Measurements from ENCODE around the gene RGPD8. TPM values are rescaled to one million over a fixed set of nuclear protein-coding genes. Genes with fewer than 3 reads are reported as not detected.

Gene RGPD8
- total RNA-seq, 1 experiment from 2014 or later = 8.1 TPM

DNA sequence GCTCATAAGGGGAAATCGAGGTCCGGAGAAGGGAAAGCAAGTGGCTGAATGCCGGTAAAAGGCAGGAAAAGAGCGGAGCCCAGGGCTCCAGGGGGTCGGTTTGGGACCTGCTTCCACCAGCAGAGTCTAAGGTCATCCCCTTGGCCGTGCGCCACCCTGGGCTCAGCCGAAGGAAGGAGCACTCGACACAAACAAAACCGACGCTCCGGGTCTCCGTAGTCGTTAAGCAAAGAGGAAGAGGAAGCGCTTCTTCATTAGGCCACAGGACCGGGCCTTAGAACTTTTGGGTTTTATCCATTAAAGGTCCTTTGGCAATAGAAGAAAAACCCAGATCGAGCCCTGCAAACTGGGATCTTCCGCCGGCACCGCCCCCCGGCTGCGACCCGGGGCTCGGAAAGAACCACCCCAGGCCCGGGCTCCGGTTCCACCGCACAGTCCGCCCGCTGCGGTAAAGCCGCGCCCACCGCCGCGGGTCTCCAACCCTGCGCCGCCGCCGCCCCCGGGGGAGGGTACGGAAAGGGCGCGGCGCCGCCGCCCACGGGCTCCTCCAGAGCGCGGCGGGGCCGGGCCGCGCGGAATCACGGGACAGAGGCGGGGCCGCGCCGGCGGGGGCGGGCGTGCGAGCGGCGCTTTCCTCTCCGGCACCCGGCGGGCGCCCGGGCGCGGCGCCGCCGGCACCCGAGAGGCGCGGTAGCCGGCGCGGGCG, 48.2 kb upstream of the RGPD8 start, which contains the start of gene TTL:
Gene TTL (plus strand): TSS at position 629 of the 706 bp plus-strand sequence. CDS start 189 bp downstream, outside the sequence.
- Histone ChIP-seq H3K23me2 (ENCODE audit: insufficient read length, low read depth, low read length, poor library complexity, severe bottlenecking) (peaks cover 24% of the 10 kb centered on the region), H3K18ac (ENCODE audit: insufficient read length, low read depth, low read length) (peak within 1 kb of the TSS; percentile 57), H4K20me1 (ENCODE audit: control insufficient read depth, insufficient read depth, insufficient read length) (no peaks in the 10 kb centered on the region), H2BK15ac (ENCODE audit: low read depth, low read length) (no peak within 1 kb of the TSS), H3K56ac (ENCODE audit: insufficient read length, low read depth, low read length) (no peak within 1 kb of the TSS), H3K4me1 (ENCODE audit: insufficient read depth, low read length) (no peaks in the 10 kb centered on the region; the same call in 1 of the 2 replicates), H2AFZ (ENCODE audit: low read length) (peak within 1 kb of the TSS; percentile 60), H3T11ph (ENCODE audit: low read length) (no peak within 1 kb of the TSS), H3K14ac (ENCODE audit: insufficient read depth, low read length) (peak within 1 kb of the TSS; percentile 56), H3K79me2 (ENCODE audit: insufficient read depth, low read length) (peaks cover 6% of the 10 kb centered on the region; the same call in 1 of the 2 replicates), H3K79me1 (ENCODE audit: insufficient read depth, low read depth, low read length, poor library complexity, severe bottlenecking) (no peaks in the 10 kb centered on the region), H4K91ac (ENCODE audit: insufficient read length, low read depth, low read length) (no peak within 1 kb of the TSS), H3K9ac (ENCODE audit: extremely low read depth, insufficient read length, low read length) (peak within 1 kb of the TSS; percentile 84), H3K4ac (ENCODE audit: low read depth, low read length) (no peak within 1 kb of the TSS; the same call in 1 of the 2 replicates), H2BK120ac (ENCODE audit: low read depth, low read length, poor library complexity, severe bottlenecking) (no peak within 1 kb of the TSS), H3K27me3 (ENCODE audit: insufficient read depth, low read length) (no peaks in the 10 kb centered on the region; the same call in 1 of the 2 replicates), H3K27ac (ENCODE audit: insufficient read length, low read depth, low read length) (no peak within 1 kb of the TSS), H3K9me3 (ENCODE audit: control insufficient read depth, low read depth, low read length) (no peaks in the 10 kb centered on the region), H2BK20ac (ENCODE audit: low read depth, low read length, poor library complexity, severe bottlenecking) (no peak within 1 kb of the TSS), H2BK12ac (ENCODE audit: insufficient read length, low read depth, low read length) (no peak within 1 kb of the TSS), H3K23ac (ENCODE audit: insufficient read length, low read depth, low read length) (no peak within 1 kb of the TSS), H3K4me2 (ENCODE audit: insufficient read depth, insufficient read length, low read length) (peak within 1 kb of the TSS; percentile 100), H4K8ac (replicated peaks; ENCODE audit: insufficient read length, low read depth, low read length) (peak within 1 kb of the TSS; percentile 89), H2AK5ac (ENCODE audit: insufficient read length, low read length) (no peak within 1 kb of the TSS), H4K5ac (ENCODE audit: insufficient read length, low read depth, low read length) (no peak within 1 kb of the TSS), H2BK5ac (ENCODE audit: insufficient read length, low read length) (no peak within 1 kb of the TSS)
- peak within 1 kb of the TSS; percentile 93 to 97 for H3K4me3 Mint-ChIP-seq
- no peaks in the 10 kb centered on the region; a peak in 1 of 5 replicates for H3K9me3 Mint-ChIP-seq
- peaks cover 11 to 24% (median 18%) of the 10 kb centered on the region in 3 experiments for H3K36me3 Mint-ChIP-seq (ENCODE audit: insufficient read depth in 1 of 3, low read depth in 3 of 3)
- no CpG with 5 or more reads among the region's 82 CpGs for WGBS (ENCODE audit: extremely low coverage, insufficient read length, low lambda C conversion rate)
- H3K27me3 Mint-ChIP-seq (ENCODE audit: low read depth) = peaks cover 15% of the 10 kb centered on the region
- peak within 1 kb of the TSS; percentile 61 to 93 (median 90); a peak in 6 of 7 replicates for H3K27ac Mint-ChIP-seq
- DNase-seq = peak; percentile 62
- TF ChIP-seq, protein P1, sequence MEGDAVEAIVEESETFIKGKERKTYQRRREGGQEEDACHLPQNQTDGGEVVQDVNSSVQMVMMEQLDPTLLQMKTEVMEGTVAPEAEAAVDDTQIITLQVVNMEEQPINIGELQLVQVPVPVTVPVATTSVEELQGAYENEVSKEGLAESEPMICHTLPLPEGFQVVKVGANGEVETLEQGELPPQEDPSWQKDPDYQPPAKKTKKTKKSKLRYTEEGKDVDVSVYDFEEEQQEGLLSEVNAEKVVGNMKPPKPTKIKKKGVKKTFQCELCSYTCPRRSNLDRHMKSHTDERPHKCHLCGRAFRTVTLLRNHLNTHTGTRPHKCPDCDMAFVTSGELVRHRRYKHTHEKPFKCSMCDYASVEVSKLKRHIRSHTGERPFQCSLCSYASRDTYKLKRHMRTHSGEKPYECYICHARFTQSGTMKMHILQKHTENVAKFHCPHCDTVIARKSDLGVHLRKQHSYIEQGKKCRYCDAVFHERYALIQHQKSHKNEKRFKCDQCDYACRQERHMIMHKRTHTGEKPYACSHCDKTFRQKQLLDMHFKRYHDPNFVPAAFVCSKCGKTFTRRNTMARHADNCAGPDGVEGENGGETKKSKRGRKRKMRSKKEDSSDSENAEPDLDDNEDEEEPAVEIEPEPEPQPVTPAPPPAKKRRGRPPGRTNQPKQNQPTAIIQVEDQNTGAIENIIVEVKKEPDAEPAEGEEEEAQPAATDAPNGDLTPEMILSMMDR (conservative IDR thresholded peaks at IDR 0.05) = no peak
- H3K4me1 Mint-ChIP-seq = peaks cover 18 to 21% of the 10 kb centered on the region in 2 experiments

All from H9 (cell line).